HG03108 (cell line): ENCODE measurements around the gene SLC26A1.
A peak's percentile ranks its signal among the peaks of the same experiment; 100 is the strongest.
"Not testable (repeated sequence)": the region's sequence is repeated elsewhere in the genome, so short reads cannot be mapped to it uniquely, and the experiment has no call there.

ENCODE experiments used
- ATAC-seq: cut with Tn5 transposase; IDR thresholded peaks from one replicate; pipeline ENCODE4 v1.9.1; 2021; ENCODE audit warnings: moderate library complexity; ENCODE audit not compliant: unreplicated experiment

SLC26A1 gene

DNA sequence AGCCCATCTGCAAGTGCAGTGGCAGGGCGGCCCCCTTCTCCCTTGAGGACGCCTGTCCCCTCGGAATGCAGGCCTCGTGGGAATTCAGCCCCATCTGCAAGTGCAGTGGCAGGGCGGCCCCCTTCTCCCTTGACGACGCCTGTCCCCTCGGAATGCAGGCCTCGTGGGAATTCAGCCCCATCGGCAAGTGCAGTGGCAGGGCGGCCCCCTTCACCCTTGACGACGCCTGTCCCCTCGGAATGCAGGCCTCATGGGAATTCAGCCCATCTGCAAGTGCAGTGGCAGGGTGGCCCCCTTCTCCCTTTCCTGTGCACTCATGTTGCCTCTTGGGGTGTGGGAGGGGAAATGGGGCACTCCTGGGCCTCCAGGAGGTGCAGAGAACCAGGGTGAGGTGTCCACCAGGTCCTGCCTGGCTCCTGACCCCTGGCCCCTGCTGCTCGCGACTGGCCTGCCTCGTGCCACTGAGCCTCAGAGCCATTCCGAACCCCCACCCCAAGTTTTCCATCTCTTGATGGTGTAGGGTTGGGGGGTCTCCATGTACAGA, 6.8 kb upstream of the SLC26A1 start:
- no peak for ATAC-seq

DNA sequence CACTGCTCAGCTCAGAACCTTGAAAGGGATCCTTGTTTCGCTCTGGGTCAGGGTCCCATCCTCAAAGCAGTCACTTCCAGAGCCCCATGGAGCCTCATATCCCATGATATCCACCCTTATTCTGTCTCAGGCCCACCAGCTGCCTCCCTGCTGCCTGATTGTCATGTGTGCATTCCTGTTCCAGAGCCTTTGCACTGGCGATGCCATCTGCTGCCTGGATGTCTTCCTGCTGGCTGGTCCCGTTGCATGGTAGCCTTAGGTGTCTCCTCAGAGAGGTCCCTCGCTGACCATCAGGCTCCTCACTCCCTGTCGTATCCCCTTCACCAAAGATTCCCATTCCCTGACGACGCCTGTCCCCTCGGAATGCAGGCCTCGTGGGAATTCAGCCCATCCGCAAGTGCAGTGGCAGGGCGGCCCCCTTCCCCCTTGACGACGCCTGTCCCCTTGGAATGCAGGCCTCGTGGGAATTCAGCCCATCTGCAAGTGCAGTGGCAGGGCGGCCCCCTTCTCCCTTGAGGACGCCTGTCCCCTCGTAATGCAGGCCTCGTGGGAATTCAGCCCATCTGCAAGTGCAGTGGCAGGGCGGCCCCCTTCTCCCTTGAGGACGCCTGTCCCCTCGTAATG, 6.1 kb upstream of the SLC26A1 start:
- ATAC-seq = not testable (repeated sequence)

DNA sequence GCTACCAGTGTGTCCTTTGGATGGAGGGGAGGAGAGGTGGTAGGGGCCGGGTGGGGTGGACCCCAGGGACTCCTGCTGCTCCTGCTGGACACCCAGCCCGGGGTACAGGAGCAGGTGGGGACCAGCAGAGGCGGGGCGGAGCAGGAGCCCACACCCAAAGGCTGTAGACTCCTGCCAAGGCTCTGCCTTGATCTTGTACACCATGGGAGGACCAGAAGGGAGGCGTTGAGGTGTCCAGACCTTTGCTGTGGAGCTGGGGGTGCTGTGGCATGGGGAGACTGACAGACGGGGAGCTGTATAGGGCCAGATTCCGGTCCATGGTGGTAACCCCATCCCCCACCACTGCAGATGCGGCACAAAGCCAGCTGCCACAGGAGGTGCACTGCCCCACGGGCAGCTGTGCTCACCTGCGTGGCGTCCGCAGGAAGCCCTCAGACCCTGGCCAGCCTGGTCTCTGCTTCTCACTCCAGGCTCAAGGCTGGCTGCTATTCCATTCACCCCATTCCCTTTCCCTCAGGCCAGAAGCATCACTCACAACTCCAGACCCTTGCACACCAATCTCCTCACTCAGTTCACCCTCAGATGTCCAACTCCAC, 5.0 kb upstream of the SLC26A1 start:
- ATAC-seq = no peak

DNA sequence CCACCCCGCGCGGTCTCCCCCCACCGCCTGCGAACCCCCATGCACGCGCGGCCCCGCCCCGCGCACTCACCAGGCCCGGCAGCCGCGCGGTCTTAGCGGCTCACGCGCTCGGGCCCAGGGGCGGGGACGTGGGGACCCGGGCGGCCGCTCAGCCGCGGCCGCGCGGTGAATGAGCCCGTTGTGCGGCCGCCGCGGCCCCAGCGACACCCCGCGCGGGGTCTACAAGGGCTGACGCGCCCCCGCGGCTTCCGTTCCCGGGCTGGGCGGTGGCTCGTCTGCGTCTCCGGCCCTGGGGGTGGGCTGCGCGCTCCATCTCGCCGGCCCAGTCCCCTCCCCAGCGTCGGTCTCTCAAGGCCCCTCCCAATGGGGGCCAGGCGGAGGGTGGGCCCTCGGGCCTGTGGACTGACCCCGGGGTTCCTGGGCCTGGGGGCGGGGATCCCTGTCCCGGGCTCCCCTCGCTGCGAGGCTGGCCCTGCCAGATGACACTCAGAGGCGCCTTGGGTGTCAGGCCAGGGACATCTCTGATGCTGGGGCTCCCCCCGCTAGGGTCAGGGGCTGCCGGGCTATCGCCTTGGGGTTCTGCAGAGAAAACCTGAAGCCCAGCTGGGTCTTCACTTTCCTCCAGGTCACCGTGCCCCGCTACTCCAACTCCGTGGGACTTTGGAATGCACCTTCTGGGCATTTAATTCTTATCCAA, 4.3 kb upstream of the SLC26A1 start:
- no peak for ATAC-seq

DNA sequence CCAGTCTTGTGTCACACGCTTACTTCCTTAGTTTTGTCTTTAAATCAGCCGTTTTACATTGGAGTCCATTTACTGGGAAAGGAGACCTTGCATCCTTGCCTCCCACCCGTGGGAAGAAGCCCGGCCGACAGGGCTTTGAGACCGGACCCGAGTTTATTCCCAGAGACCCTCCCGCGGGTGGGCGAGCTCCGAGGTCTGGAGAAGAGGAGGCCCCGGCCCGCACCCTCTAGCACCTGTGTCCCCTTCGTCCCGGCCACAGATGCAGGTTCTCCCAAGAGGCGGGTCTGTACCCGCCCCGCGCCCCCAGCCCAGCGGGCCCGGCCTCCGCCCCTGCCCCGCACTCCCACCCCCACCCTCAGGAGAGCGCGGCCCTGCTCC, 3.8 kb upstream of the SLC26A1 start:
- no peak for ATAC-seq

DNA sequence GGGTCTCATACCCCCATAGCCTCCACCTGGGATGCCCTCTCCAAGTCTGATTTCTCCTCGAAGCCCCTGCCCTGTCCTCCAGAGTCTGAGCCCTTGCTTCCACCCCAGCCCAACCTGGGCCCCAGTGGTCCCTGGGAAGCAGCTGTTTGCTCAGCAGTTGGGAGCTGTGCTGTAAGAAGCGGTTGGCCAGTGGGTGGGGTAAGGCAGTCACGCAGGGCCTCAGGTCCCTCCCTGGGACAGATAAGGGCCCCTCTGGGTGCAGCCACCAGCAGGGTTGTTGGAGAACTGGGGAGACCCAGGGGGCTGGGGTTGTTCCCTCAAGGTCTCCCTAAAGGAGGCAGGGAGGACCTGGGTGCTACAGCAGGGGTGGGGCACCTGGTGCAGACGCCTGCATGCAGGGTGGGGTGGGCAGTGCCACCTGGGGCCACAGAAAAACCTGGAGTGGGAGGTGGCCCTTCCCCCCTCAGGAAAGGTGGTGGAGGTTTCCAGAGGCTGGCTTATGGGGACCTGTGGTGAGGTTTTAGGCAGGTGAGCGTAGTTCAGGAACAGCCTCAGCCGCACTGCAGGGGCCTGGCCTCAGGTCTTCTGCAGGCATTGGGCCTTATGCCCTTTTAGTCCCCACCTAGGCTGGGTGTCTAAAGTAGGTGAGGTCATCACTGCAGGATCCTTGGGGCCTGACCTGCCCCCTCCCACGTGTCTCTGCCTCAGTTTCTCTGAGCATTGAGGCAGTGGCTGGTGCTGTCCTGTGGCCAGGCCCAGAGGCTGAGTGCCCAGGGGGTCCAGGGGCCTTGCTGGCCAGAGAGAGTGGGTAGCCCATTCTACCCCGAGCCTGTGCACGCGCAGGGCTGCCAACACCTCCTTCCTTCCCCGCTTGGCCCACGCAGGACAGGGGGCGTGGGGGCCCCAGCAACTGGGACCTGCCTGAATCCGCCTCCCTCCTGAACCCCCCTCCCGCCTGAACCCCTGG, 3.1 kb upstream of the SLC26A1 start:
- no peak for ATAC-seq

DNA sequence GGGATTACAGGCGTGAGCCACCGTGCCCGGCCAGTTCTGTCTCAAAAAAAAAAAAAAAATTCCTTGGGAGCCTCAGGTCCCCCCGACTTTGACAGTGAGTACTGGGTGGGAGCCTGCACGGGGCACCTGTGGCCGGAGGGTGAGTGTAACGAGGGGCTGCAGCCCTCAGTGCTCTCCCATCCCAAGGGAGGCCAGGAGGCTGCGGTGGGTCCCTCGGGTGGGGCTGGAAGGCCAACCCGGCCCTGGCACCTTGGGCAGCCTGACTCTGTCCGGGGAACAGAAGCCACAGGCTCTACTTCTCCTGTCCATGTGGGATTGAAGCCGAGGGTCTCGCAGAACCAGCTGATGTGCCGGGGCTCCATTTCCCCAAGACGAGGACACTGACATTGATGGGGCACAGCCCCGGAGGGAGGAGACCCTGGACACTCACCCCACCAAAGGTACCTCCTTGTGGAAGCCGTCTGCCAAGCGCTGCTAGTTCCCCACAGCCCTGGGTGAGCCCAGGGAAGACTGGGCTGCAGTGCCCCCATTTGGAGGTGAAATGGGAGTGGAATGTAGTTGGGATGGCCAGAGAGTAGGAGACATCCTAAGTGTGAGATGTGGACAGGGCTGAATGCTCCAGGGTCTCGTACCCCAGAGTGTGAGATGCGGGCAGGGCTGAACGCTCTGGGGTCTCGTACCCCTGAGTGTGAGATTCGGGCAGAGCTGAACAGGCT, 2.3 kb upstream of the SLC26A1 start:
- ATAC-seq = no peak

DNA sequence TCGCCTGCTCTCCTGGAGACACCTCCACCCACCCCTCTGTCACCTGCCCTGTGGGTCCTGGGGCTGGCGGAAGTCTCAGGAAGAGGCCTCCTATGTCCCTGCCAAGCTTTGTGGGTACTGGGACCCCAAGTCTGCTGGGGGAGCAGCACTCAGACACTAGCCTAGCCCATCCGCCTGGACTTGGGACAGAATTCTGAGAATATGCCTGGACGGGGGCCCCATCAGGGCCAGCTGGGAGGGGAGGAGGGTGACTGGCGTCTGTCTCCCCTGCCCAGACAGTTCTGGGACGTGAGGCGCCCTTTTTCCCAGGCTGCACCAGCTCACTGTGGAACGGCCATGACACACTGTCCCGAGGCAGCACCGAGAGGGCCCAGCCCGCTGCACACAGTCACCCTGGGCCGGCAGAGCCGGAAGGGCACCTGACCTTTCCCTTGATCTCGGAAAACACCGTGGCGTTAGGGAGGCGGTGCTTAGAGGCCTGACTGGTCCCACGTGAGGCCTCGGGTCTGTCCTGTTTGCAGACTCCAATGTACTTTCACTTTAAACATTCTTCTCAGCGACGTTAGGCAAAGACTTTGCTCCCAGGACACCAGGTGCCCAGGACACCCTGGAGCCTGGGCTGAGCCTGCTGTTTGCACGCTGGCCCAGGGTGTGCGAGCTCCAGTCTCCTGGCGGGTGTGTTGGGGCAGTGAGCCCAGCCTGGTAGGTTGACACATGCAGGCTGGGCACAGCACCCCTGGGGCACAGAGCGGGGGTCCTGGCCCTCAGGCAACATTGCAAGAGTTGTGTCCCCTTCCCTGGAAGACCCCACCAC, 700 bp downstream of the SLC26A1 start:
- no peak for ATAC-seq

DNA sequence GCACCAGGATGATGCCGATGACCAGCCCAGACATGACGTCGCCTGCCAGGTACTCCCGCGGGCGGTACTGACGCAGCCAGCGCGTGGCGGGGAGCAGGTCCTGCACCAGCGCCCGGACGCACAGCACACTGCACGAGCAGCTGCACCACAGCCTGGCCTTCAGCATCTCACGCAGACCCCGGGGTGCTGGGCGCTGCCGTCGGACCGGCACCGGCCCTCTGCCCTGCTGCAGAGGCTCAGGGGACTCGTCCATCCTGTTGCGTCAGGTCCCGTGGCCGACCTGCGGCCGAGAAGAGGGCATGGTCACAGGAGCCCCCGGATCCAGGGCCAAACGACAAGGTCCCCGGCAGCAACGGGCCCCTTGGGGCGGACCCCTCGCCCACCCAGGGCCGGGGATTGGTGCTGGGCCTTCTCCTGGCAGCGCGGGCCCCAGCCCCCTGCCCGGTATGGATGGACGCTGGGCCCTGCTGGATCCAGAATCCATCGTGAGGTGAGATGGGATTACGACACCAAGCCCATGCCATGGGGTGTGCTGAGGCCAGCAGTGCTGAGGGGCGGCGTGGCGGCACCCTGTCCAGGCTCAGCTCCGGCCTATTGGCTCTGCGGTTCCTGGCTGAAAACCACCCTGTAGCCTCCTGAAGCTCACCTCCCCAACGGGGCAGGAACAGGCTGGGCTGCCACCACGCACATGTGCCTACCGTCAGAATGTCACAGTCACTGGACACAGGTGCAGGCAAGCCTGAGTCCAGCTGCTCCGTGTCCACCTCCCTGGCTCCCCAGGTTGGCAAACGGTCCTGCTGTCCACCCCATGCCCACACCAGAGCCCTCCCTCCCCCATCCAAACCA, 1.5 kb downstream of the SLC26A1 start:
- no peak for ATAC-seq

DNA sequence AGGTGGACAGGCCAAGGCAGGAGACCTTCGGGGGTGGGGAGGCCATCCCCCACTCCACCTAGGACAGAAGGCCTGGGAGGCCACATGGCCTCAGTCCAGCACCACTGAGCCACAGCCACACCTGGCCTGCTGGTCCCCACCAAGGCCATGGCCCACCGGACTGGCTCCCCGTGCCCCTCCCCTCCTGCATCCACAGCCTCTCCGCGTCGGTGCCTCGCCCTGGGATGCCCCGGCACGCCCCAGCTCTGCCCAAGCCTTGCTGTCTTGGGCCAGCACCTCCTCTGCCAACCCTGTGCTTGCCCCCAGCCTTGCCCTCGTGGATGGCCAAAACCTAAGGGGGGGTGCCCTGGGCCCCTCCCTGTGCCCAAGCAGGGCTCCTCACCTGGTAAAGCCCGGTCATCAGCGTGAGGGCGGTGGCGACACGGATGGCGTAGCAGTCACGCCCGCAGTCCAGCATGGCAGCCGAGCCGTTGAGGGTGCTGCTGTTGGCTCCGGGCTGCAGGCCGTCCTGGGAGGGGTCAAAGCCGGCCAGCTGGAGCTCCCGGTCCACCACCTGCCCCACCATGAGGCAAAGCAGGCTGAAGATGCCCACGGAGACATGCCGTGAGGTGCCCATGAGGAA, 2.3 kb downstream of the SLC26A1 start:
- no peak for ATAC-seq

DNA sequence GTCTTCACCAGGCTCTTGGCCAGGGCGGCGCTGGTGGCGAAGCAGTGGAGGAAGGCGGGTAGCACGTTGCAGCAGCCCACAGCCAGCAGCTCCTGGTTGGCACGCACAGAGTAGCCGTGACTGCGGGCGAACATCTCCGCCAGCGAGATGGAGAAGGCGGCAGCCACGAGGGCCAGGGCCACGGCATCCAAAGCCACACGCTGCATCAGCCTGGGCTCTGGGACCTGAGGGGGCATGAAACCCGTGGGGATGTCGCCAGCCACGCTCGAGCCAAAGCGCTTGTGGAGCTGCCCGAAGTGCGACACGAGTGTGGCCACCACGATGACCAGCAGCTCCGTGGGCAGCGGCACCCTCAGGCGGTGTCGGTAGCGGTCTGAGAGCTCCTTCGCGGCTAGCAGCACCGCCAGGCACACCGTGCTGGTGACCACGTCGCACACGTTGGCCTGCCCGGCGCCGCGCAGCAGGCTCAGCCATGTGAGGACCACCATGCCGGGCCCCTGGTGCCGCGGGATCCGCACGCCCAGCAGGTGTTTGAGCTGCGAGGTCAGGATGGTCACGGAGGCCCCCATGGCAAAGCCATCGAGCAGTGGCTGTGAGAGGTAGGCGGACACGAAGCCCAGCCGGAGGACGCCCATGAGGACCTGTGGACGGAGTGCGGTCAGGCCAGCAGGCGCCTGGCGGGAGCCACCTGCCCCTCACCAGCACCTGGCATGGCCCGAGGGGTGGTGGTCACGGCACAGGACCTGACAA, 3.3 kb downstream of the SLC26A1 start:
- no peak for ATAC-seq

DNA sequence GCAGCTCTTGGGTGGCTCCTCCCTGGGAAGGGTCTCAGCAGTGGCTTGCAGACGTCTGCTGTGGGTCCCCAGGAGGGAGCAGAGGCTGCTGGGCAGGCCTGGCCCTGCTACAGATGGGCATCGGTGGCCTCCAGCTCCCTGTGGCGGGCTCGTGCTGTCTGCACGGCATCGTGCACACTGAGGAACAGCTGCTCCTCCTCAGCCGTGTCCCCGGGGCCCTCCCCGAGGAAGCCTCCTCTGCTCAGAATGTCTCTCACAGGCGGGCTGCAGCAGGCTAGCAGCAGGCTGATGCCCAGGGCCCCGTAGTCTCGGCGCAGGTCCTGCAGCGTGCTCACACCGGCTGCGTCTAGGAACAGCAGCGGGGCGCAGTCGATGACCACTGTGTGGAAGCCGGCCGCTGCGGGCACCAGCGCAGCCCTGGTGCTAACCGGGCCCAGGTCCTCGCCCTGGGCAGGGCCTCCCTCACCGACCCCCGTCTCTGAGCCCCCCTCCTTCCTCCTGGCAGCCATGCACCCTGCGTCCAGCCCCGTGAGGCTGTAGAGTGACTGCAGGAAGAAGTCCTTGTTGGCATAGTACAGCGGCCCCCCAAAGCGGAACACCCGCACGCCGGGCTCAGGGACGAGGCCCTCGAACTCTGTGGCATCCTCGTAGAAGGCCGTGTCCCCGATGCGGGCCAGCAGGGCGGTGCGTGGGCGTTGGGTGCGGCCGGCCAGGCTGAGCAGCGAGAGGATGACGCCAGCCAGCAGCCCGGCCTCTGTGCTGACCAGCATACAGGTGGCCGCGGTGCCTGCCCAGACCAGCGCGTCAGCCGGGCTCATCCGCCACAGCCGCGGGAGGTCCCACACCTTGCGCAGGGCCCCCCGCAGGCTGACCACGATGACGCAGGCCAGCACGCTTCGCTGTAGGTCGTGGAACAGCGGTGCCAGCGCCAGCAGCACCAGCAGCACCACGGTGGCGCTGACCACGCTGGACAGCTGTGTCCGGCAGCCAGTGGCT, 4.2 kb downstream of the SLC26A1 start:
- ATAC-seq = no peak

DNA sequence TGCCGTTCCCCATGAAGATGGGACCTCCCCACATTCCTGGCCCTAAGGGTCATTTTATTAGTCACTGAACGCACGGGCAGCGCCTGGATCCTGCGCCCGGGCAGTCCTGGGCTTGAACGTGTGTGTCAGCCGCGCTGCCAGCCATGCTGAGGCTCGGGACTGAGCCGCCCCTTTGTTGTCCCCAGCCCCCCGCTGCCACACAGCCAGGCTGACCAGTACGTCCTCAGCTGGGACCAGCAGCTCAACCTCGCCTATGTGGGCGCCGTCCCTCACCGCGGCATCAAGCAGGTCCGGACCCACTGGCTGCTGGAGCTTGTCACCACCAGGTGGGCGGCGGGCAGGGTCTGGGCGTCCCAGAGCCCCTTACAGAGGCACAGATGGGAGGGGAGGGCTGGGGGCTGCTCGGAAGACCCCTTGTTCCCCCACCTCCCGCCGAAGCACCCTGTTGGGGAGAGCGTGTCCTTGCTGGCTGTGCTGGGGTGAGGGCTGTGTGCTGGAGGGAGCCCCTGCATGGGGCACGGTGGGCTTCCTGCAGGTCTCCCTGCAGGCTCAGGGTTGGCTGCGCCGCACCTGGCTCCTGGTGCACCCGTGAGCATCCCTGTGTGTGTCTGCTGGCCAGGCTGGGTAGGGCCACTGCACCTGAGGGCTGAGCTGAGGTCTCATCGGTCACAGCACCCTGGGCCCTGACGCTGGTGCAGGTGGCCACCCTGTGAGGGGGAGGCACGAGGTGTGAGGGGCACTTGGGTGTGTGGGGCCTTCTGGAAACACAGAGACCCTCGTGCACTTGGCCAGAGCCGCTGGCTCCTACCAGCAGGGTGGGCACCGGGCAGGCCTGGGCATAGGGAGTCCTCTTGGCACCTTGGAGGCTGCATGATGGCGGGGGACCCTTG, 5.3 kb downstream of the SLC26A1 start:
- no peak for ATAC-seq

DNA sequence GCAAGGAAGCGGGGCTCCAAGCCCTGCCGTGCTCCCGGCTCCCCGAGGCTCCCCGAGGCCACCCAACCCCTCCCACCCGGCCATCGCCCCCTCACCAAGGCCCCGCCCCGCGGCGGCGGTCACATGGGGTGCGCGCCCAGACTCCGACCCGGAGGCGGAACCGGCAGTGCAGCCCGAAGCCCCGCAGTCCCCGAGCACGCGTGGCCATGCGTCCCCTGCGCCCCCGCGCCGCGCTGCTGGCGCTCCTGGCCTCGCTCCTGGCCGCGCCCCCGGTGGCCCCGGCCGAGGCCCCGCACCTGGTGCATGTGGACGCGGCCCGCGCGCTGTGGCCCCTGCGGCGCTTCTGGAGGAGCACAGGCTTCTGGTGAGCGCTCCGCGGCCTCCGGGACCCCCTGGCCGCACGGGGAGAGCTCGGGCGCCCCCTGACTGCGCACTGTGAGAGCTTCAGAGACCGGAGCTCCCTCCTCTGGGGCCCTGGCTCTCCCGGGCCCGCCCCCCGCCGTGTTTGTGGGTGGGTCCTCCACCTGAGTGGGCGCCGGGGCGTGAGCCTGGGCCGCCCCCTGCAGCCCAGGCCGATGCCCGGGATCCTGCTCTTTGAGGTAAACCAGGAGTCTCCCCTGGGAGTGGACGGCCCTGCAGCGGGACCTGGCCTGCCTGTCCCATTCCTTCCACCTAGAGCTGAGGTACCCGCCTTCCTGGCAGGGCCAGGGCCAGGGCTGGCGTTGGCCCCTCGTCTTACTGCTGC, 6.2 kb downstream of the SLC26A1 start, which contains the start of gene IDUA:
Gene IDUA, plus strand, starts transcription at position 166 of the 745 bp plus-strand sequence. Its CDS starts 41 bp downstream, at position 207.
- ATAC-seq = peak; percentile 74
